ENCODE data around the gene SLC39A9.
"Not testable (repeated sequence)": the region's sequence is repeated elsewhere in the genome, so short reads cannot be mapped to it uniquely, and the experiment has no call there.

SLC39A9 gene

GRCh38 chr14:69475194-69475818 is 76.8 kb downstream of the SLC39A9 start:
- DNase-seq (ENCODE audit: low spot score), result no peak

DNA sequence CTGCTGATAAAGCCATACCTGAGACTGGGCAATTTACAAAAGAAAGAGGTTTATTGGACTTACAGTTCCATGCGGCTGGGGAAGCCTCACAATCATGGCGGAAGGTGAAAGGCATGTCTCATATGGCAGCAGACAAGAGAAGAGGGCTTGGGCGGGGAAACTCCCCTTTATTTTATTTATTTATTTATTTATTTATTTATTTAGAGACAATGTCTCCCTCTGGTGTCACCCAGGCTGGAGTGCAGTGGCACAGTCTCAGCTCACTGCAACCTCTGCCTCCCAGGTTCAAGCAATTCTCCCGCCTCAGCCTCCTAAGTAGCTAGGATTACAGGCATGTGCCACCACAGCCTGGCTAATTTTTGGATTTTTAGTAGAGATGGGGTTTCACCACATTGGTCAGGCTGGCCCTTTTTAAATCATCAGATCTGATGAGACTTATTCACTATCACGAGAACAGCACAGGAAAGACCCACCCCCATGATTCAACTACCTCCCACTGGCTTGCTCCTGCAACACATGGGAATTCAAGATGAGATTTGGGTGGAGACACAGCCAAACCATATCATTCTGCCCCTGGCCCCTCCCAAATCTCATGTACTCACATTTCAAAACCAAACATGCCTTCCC is 78.4 kb downstream of the SLC39A9 start:
- not testable (repeated sequence) for DNase-seq (ENCODE audit: low spot score)

DNA sequence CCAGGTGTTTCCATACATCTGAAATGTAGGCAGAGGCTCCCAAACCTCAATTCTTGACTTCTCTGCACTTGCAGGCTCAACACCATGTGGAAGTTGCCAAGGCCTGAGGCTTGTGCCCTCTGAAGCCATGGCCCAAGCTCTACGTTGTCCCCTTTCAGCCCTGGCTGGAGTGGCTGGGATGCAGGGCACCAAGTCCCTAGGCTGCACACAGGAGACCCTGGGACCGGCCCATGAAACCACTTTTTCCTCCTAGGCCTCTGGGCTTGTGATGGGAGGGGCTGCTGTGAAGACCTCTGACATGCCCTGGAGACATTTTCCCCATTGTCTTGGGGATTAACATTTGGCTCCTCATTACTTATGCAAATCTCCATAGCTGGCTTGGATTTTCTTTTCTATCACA is 79.6 kb downstream of the SLC39A9 start:
- DNase-seq (ENCODE audit: low spot score), result not testable (repeated sequence)

DNA sequence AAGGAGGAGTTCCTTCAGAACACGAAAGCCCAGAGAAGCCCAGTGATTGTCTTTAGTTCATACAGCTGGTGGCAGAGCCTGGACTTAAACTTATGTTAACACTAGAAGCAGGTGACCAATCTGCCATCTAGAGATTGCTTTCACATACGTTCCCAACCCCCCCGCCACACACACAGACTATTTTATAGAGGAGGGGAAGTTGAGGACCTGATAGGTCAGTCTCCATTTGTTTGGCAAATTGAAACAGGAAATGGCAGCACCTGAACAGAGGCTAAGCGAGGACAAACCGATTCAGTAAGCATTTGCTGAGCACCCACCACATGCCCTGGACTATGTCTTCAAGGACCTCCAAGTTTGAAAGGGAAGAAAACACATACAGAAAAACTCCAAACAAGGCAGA is 81.2 kb downstream of the SLC39A9 start:
- DNase-seq (ENCODE audit: low spot score), result no peak

DNA sequence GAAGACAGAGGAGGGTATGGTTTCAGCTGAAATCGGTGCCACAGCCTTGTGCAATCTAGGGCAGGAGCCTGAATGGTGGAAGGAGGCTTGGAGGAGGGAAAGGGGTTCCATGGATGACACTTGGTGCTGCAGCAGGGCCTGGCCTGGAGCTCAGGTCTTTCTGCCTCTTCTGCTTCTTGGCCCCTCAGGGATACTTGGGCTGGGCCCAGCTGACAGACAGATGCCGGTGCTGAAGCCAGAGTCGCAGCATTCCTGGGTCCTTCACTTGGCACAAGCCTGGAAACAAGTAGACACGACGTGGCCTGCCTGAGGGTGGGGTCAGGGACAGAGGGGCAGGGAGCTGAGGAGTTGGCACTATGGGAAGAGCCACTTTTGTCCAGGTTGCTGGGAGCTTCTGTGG is 81.6 kb downstream of the SLC39A9 start:
- no peak for DNase-seq (ENCODE audit: low spot score)

GRCh38 chr14:69481815-69482568 is 83.5 kb downstream of the SLC39A9 start:
- no peak for DNase-seq (ENCODE audit: low spot score)

- peak; percentile 35 for DNase-seq (ENCODE audit: low spot score)
Measured at GRCh38 chr14:69483765-69484443, 85.4 kb downstream of the SLC39A9 start.

- no peak for DNase-seq (ENCODE audit: low spot score)
Measured at GRCh38 chr14:69484444-69485314, 86.2 kb downstream of the SLC39A9 start, which contains the start of gene PLEKHD1. PLEKHD1 (plus strand) TSS chr14:69484728; CDS start chr14:69484966, 238 bp downstream.

DNA sequence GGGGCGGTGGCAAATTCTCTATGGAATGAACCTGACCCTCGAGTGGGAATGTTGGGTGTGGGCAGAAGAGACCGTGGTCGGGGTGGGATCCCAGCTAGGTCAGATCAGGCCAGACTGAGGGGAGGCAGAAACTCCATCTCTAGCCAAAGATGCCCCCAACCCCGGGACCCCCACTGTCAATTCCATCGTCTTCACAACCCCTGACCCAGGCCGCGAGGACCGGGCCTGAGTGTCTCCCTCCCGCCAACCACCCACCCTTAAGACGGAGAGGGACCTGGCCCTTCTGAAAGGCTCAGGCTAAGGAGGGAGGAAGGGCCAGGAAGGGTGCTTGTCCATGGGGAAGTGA is 86.8 kb downstream of the SLC39A9 start:
- DNase-seq (ENCODE audit: low spot score), result no peak

GRCh38 chr14:69485701-69486100 is 87.2 kb downstream of the SLC39A9 start:
- DNase-seq (ENCODE audit: low spot score), result no peak

DNA sequence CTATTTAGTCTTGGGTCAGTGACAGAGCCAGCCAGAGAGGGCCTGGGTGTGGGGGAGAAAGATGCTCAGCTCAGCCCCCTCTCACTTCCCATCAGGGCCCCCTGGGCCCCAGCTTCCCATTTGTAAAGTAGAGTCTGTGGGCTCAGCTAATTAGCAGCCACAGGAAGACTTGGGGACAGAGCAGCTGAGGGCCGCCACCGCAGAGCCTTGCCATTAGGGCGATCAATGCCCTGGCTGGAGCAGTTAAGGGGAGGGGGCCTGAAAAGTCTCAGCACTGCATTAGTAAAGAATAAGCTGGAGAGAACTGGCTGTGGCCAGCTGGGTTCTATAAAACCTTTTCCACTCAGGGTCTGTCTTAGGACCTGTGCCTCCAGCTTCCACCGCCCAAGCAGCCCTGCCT is 88.7 kb downstream of the SLC39A9 start:
- DNase-seq (ENCODE audit: low spot score), result no peak

DNA sequence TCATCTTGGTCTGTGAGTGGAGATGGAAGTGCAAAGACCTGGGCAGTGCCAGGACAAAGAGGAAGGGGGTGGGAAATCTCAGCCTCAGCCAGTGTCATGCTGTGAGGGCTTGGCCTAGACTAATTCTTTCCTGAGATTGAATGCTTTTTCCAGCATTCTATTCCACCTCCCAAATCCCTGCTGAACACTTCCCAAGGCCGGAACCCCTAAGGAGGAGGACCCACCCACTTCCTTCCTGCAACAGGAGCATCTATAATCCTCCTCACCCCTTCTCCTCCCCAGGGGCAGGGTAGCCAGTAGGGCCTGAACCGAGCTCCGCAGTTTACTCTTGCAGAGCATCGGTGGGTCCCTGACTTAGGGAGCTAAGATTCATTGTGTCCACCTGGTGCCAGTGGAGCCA is 89.3 kb downstream of the SLC39A9 start:
- DNase-seq (ENCODE audit: low spot score), result no peak

DNA sequence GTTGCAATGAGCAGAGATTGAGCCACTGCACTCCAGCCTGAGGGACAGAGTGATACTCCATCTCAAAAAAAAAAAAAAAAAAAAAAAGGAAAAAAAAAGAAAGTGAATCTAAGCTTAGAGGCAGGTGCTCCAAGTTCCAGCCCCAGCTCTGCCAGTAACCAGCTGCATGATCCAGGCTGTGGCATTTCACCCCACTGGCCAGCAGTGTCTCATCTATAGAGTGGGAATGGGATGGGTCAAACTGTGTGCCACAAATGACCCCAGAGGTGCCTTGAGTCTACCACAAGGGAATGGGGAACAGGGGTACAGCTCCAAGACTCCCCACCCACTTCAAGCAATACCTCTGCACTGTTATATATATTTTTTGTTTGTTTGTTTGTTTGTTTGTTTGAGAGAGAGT is 91.0 kb downstream of the SLC39A9 start:
- DNase-seq (ENCODE audit: low spot score), result no peak

- no peak for DNase-seq (ENCODE audit: low spot score)
Measured at GRCh38 chr14:69490219-69490918, 91.9 kb downstream of the SLC39A9 start.

GRCh38 chr14:69491193-69491592 is 92.7 kb downstream of the SLC39A9 start:
- no peak for DNase-seq (ENCODE audit: low spot score)

DNA sequence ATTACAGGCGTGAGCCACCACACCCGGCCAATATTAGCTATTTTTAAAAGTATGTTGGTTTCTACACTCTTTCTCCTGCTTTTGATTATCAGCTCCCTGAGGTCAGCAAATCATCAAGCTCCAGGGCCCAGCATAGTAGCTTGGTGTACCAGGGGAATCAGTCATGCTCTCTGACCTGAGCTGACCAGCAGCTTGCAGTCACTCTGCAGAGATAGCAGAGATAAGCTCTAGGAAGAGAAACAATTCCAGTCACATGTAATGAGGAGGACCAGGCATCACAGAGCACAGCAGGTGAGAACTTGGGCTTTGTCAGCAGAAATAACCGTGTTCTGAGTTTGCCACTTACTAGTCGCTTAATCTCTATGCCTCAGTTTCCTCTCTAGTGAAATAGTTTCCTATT is 94.5 kb downstream of the SLC39A9 start:
- no peak for DNase-seq (ENCODE audit: low spot score)

GRCh38 chr14:69493791-69494190 is 95.3 kb downstream of the SLC39A9 start:
- DNase-seq (ENCODE audit: low spot score), result no peak

GRCh38 chr14:69495341-69495921 is 96.9 kb downstream of the SLC39A9 start:
- no peak for DNase-seq (ENCODE audit: low spot score)

DNA sequence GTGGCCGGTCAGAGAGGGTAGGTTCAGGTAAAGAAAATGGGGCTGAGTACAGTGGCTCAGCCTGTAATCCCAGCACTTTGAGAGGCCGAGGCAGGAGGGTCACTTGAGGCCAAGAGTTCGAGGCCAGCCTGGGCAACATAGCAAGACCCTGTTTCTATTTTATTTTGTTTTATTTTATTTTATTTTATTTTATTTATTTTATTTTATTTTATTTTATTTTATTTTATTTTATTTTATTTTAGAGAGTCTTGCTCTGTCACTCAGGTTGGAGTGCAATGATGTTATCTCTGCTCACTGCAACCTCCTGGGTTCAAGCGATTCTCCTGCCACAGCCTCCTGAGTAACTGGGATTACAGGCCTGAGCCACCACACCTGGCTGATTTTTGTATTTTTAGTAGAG is 99.4 kb downstream of the SLC39A9 start:
- not testable (repeated sequence) for DNase-seq (ENCODE audit: low spot score)

- not testable (repeated sequence) for DNase-seq (ENCODE audit: low spot score)
Measured at GRCh38 chr14:69498286-69498685, 99.8 kb downstream of the SLC39A9 start.

- no peak for DNase-seq (ENCODE audit: low spot score)
Measured at GRCh38 chr14:69499436-69499835, 100.9 kb downstream of the SLC39A9 start.
